ENCODE data around the gene GOLGA1.

The GOLGA1 gene

GRCh38 chr9:124882231-124882630, 58.7 kb downstream of the GOLGA1 start:
- no peak for DNase-seq (ENCODE audit: low spot score)

- DNase-seq (ENCODE audit: low spot score), result no peak
Measured at GRCh38 chr9:124881138-124881743, 59.6 kb downstream of the GOLGA1 start.

GRCh38 chr9:124880501-124880900, 60.4 kb downstream of the GOLGA1 start:
- DNase-seq (ENCODE audit: low spot score), result no peak

- DNase-seq (ENCODE audit: low spot score), result no peak
Measured at GRCh38 chr9:124879226-124879625, 61.7 kb downstream of the GOLGA1 start.

GRCh38 chr9:124878518-124878917, 62.4 kb downstream of the GOLGA1 start:
- DNase-seq (ENCODE audit: low spot score), result no peak

GRCh38 chr9:124878021-124878420, 62.9 kb downstream of the GOLGA1 start:
- DNase-seq (ENCODE audit: low spot score), result no peak

- DNase-seq (ENCODE audit: low spot score), result no peak
Measured at GRCh38 chr9:124877021-124877782, 63.7 kb downstream of the GOLGA1 start.

- no peak for DNase-seq (ENCODE audit: low spot score)
Measured at GRCh38 chr9:124875501-124875900, 65.4 kb downstream of the GOLGA1 start.

GRCh38 chr9:124873664-124874063, 67.2 kb downstream of the GOLGA1 start:
- DNase-seq (ENCODE audit: low spot score), result no peak

- DNase-seq (ENCODE audit: low spot score), result no peak
Measured at GRCh38 chr9:124871156-124871561, 69.7 kb downstream of the GOLGA1 start.

- DNase-seq (ENCODE audit: low spot score), result no peak
Measured at GRCh38 chr9:124870723-124871122, 70.2 kb downstream of the GOLGA1 start.

- DNase-seq (ENCODE audit: low spot score), result no peak
Measured at GRCh38 chr9:124869986-124870560, 70.8 kb downstream of the GOLGA1 start.

- no peak for DNase-seq (ENCODE audit: low spot score)
Measured at GRCh38 chr9:124869466-124869985, 71.4 kb downstream of the GOLGA1 start.

GRCh38 chr9:124868511-124869465, 72.1 kb downstream of the GOLGA1 start:
- peak; percentile 98 for DNase-seq (ENCODE audit: low spot score)

- no peak for DNase-seq (ENCODE audit: low spot score)
Measured at GRCh38 chr9:124863371-124863871, 77.5 kb downstream of the GOLGA1 start.

- peak; percentile 98 for DNase-seq (ENCODE audit: low spot score)
Measured at GRCh38 chr9:124861342-124862229, 79.3 kb downstream of the GOLGA1 start, which contains the start of the genes ARPC5L and RPL35. ARPC5L (plus strand) TSS chr9:124862130; CDS start chr9:124869291, 7,161 bp downstream. RPL35 (minus strand) TSS chr9:124861957; CDS start chr9:124861912, 45 bp downstream.

GRCh38 chr9:124860582-124861341, 80.1 kb downstream of the GOLGA1 start:
- DNase-seq (ENCODE audit: low spot score), result no peak

- no peak for DNase-seq (ENCODE audit: low spot score)
Measured at GRCh38 chr9:124859803-124860581, 80.9 kb downstream of the GOLGA1 start.

Measured in HuH-7 (cell line).